HepG2 (cell line): Measurements from ENCODE around the gene CCDC106. TPM values are rescaled to one million over a fixed set of nuclear protein-coding genes. Genes with fewer than 3 reads are reported as not detected.
A peak's percentile ranks its signal among the peaks of the same experiment; 100 is the strongest.

ENCODE experiments used
- ATRX ChIP-seq: sonication (generic); formaldehyde crosslinking; IDR thresholded peaks from 2 replicates; pipeline ENCODE4 v1.4.0; 2020; ENCODE audit warnings: missing genetic modification reagents, borderline replicate concordance
- FOXK2 ChIP-seq: fragments of 450-650 bp; IDR thresholded peaks from 2 replicates; pipeline ENCODE4 v1.6.1; 2016
- FOXO1 ChIP-seq: sonication (generic); formaldehyde crosslinking; IDR thresholded peaks from 2 replicates; pipeline ENCODE4 v1.4.0; 2020; ENCODE audit warnings: missing genetic modification reagents
- FOXP4 ChIP-seq: sonication (generic); formaldehyde crosslinking; IDR thresholded peaks from 2 replicates; pipeline ENCODE4 v1.4.0; 2020; ENCODE audit warnings: missing genetic modification reagents
- GMEB2 ChIP-seq: IDR thresholded peaks from 2 replicates; pipeline ENCODE4 v1.6.1; 2016; ENCODE audit warnings: missing biosample characterization, missing genetic modification reagents, low read depth
- HDAC2 ChIP-seq: sonication (generic); formaldehyde crosslinking; IDR thresholded peaks from 2 replicates; pipeline ENCODE4 v1.4.0; 2020; ENCODE audit warnings: missing genetic modification reagents
- HMG20B ChIP-seq: conservative IDR thresholded peaks from 2 replicates; pipeline ENCODE4 v1.6.1; 2016; ENCODE audit warnings: missing genetic modification reagents, missing compliant biosample characterization
- KDM2A ChIP-seq: sonication (generic); formaldehyde crosslinking; IDR thresholded peaks from 2 replicates; pipeline ENCODE4 v1.4.0; 2020; ENCODE audit warnings: low read depth, missing genetic modification reagents, borderline replicate concordance
- REL ChIP-seq: sonication (generic); formaldehyde crosslinking; conservative IDR thresholded peaks from 2 replicates; pipeline ENCODE4 v1.8.0; 2022; ENCODE audit warnings: mild to moderate bottlenecking, missing genetic modification reagents, moderate library complexity
- RFXAP ChIP-seq: sonication (generic); formaldehyde crosslinking; IDR thresholded peaks from 2 replicates; pipeline ENCODE4 v1.4.0; 2020; ENCODE audit warnings: missing genetic modification reagents, borderline replicate concordance
- ZBTB2 ChIP-seq: sonication (generic); formaldehyde crosslinking; IDR thresholded peaks from 2 replicates; pipeline ENCODE4 v1.8.0; 2022; ENCODE audit warnings: low read depth, missing genetic modification reagents
- ZBTB43 ChIP-seq: sonication (generic); formaldehyde crosslinking; conservative IDR thresholded peaks from 2 replicates; pipeline ENCODE4 v1.4.0; 2020; ENCODE audit warnings: missing genetic modification reagents
- ZBTB8A ChIP-seq: sonication (generic); formaldehyde crosslinking; IDR thresholded peaks from 2 replicates; pipeline ENCODE4 v1.4.0; 2020; ENCODE audit warnings: mild to moderate bottlenecking, low read depth, missing genetic modification reagents, borderline replicate concordance
- ZNF264 ChIP-seq: sonication (generic); formaldehyde crosslinking; IDR thresholded peaks from 2 replicates; pipeline ENCODE4 v1.4.0; 2020; ENCODE audit warnings: missing genetic modification reagents
- ZNF280D ChIP-seq: sonication (generic); formaldehyde crosslinking; IDR thresholded peaks from 2 replicates; pipeline ENCODE4 v1.5.1; 2020; ENCODE audit warnings: mild to moderate bottlenecking, missing genetic modification reagents
- ZNF414 ChIP-seq: sonication (generic); formaldehyde crosslinking; IDR thresholded peaks from 2 replicates; pipeline ENCODE4 v1.5.0; 2020; ENCODE audit warnings: missing genetic modification reagents
- ZNF879 ChIP-seq: sonication (generic); formaldehyde crosslinking; IDR thresholded peaks from 2 replicates; pipeline ENCODE4 v1.8.1; 2023; ENCODE audit warnings: missing genetic modification reagents
- polyA plus RNA-seq, 8 experiments: library from polyadenylated mRNA; depleted of rRNA in 3 of 8; stranded (reverse) in 7 of 8; unstranded in 1 of 8; fragments of >200 nt; fragmentation: Illumina TruSeq in 4 of 8; extraction: Trizol in 4 of 8; gene quantifications; 2 replicates each; pipeline versions ENCODE4 v1.2.1 to v1.2.3, GENCODE V29; 2011 to 2016; ENCODE audit warnings: low read depth in 4 of 8, missing spikeins in 1 of 8, mixed read lengths in 1 of 8; ENCODE audit not compliant: insufficient read depth in 1 of 8
- total RNA-seq, 5 experiments: library from RNA; depleted of rRNA; stranded (reverse); fragments of >200 nt; fragmentation: Illumina TruSeq; extraction: Trizol; gene quantifications; 2 replicates each; pipeline ENCODE4 v1.2.3, GENCODE V29; 2016; ENCODE audit warnings: low read depth in 1 of 5

The CCDC106 gene
- total and polyA plus RNA-seq, 2 of the 13 experiments (the other 11 are each of a cell fraction or from before 2014, with no cell fraction given): 4.7 to 8.8 TPM

GRCh38 chr19:55653651-55654322, 5.8 kb downstream of the CCDC106 start (continued):
- peak; percentile 26; the same call in 1 of the 2 replicates for TF ChIP-seq RFXAP
- TF ChIP-seq ZBTB2: peak; percentile 31; the same call in 1 of the 2 replicates
- peak; percentile 97 for TF ChIP-seq KDM2A (CRISPR knock-in tag)
- TF ChIP-seq GMEB2: 0 out of 2 replicates have a peak, but pooled peaks have one; percentile 11
- peak; percentile 26; the same call in 1 of the 2 replicates for TF ChIP-seq ZNF280D (CRISPR knock-in tag)
- peak; percentile 86; the same call in 1 of the 2 replicates for TF ChIP-seq ZNF414 (CRISPR knock-in tag)
- peak; percentile 11; the same call in 1 of the 2 replicates for TF ChIP-seq FOXO1
- TF ChIP-seq ATRX (CRISPR knock-in tag): no peak
- peak; percentile 79 for TF ChIP-seq HDAC2
- no peak for TF ChIP-seq FOXK2
- no peak for TF ChIP-seq ZBTB43 (CRISPR knock-in tag)
- TF ChIP-seq ZNF879 (CRISPR knock-in tag): no peak
- peak; percentile 24; the same call in 1 of the 2 replicates for TF ChIP-seq FOXP4 (CRISPR knock-in tag)
- TF ChIP-seq REL: 0 out of 2 replicates have a peak, but pooled peaks have one; percentile 53
- TF ChIP-seq ZBTB8A (CRISPR knock-in tag): no peak
- TF ChIP-seq HMG20B: no peak
- TF ChIP-seq ZNF264: peak; percentile 18; the same call in 1 of the 2 replicates
